PC-9 (cell line): ENCODE measurements around the gene ERBB2.

Experiments used
- CTCF ChIP-seq: fragments of 200-600 bp; sonication (generic); conservative IDR thresholded peaks from 2 replicates; pipeline ENCODE4 v1.6.1; 2017; ENCODE audit warnings: mixed run types, antibody characterized with exemption, mild to moderate bottlenecking, moderate library complexity
- EZH2 ChIP-seq: fragments of 200-600 bp; sonication (generic); IDR thresholded peaks from 2 replicates; pipeline ENCODE4 v1.8.0; 2017; ENCODE audit warnings: antibody characterized with exemption, low read depth

GRCh38 chr17:39661744-39662541, 37.9 kb upstream of the ERBB2 start:
- TF ChIP-seq EZH2: no peak
- TF ChIP-seq CTCF: no peak
